GM10847 (cell line): Measurements from ENCODE around the gene PRDM15.

ENCODE experiments used
- POLR2A ChIP-seq: IDR thresholded peaks from 2 replicates; pipeline ENCODE4 v1.6.1; 2011; ENCODE audit not compliant: insufficient read length; ENCODE audit errors: extremely low read depth

The PRDM15 gene

GRCh38 chr21:41899426-41900202, 20.5 kb upstream of the PRDM15 start:
- TF ChIP-seq POLR2A = no peak

- TF ChIP-seq POLR2A = no peak
These were observed 19.9 kb upstream of the PRDM15 start for GRCh38 chr21:41898998-41899397.

- no peak for TF ChIP-seq POLR2A
These were observed 18.6 kb upstream of the PRDM15 start for GRCh38 chr21:41897700-41898099.

- no peak for TF ChIP-seq POLR2A
These were observed 18.0 kb upstream of the PRDM15 start for GRCh38 chr21:41897047-41897669.

GRCh38 chr21:41895643-41896493, 16.7 kb upstream of the PRDM15 start:
- TF ChIP-seq POLR2A = no peak

GRCh38 chr21:41894922-41895557, 15.9 kb upstream of the PRDM15 start:
- TF ChIP-seq POLR2A = no peak

- no peak for TF ChIP-seq POLR2A
These were observed 15.4 kb upstream of the PRDM15 start for GRCh38 chr21:41894511-41894910.

- TF ChIP-seq POLR2A = no peak
These were observed 13.6 kb upstream of the PRDM15 start for GRCh38 chr21:41892726-41893125.

GRCh38 chr21:41891132-41891531, 12.0 kb upstream of the PRDM15 start:
- TF ChIP-seq POLR2A = no peak

GRCh38 chr21:41890355-41890754, 11.2 kb upstream of the PRDM15 start:
- TF ChIP-seq POLR2A = no peak

GRCh38 chr21:41888749-41889376, 9.7 kb upstream of the PRDM15 start:
- TF ChIP-seq POLR2A = no peak

GRCh38 chr21:41887667-41888066, 8.5 kb upstream of the PRDM15 start:
- TF ChIP-seq POLR2A = no peak

- no peak for TF ChIP-seq POLR2A
These were observed 7.2 kb upstream of the PRDM15 start for GRCh38 chr21:41886328-41886727.

GRCh38 chr21:41885341-41886024, 6.3 kb upstream of the PRDM15 start:
- no peak for TF ChIP-seq POLR2A
